ENCODE measurements around the gene SLC9C1.

- no peak for TF ChIP-seq ZNF414 (CRISPR knock-in tag; IDR thresholded peaks at IDR 0.05)
- no peak for TF ChIP-seq HCFC1 (IDR thresholded peaks at IDR 0.05; ENCODE audit: low read depth, low read length)
- TF ChIP-seq ZNF207 (IDR thresholded peaks at IDR 0.05; ENCODE audit: borderline replicate concordance), result no peak
- TF ChIP-seq PCBP1 (IDR thresholded peaks at IDR 0.05; ENCODE audit: borderline replicate concordance, low read depth, low read length), result no peak
- no peak for TF ChIP-seq CTCF (CRISPR knock-in tag; IDR thresholded peaks at IDR 0.05)
- no peak for TF ChIP-seq KLF16 (CRISPR knock-in tag; IDR thresholded peaks at IDR 0.05)
- no peak for TF ChIP-seq ZBTB37 (CRISPR knock-in tag; IDR thresholded peaks at IDR 0.05)
- no peak for TF ChIP-seq PRDM10 (CRISPR knock-in tag; IDR thresholded peaks at IDR 0.05; ENCODE audit: low read depth)
- no peak for TF ChIP-seq ZZZ3 (CRISPR knock-in tag; IDR thresholded peaks at IDR 0.05; ENCODE audit: borderline replicate concordance)
- TF ChIP-seq PRMT3 (CRISPR knock-in tag; IDR thresholded peaks at IDR 0.05; ENCODE audit: borderline replicate concordance, low read depth), result no peak
Measured at GRCh38 chr3:112104774-112105173, 189.2 kb downstream of the SLC9C1 start.
